B cell (primary cell): ENCODE data around the gene COX14.
"Not testable (repeated sequence)": the region's sequence is repeated elsewhere in the genome, so short reads cannot be mapped to it uniquely, and the experiment has no call there.

Source experiments
- CTCF ChIP-seq: fragments of 200-600 bp; IDR thresholded peaks from one replicate; pipeline ENCODE4 v1.8.0; 2022; ENCODE audit warnings: antibody characterized with exemption, mild to moderate bottlenecking
- EZH2 ChIP-seq: IDR thresholded peaks from 2 replicates; pipeline ENCODE4 v1.6.1; 2012; ENCODE audit warnings: borderline replicate concordance, low read depth, mild to moderate bottlenecking, moderate library complexity, low read length; ENCODE audit not compliant: insufficient read depth, poor library complexity, severe bottlenecking

GRCh38 chr12:50084409-50084774 is 27.6 kb upstream of the COX14 start:
- not testable (repeated sequence) for TF ChIP-seq CTCF, EZH2
